ENCODE measurements around the gene MANEA.

The MANEA gene

GRCh38 chr6:95593025-95593424 is 15.7 kb downstream of the MANEA start:
- TF ChIP-seq CTCF (IDR thresholded peaks at IDR 0.05; ENCODE audit: insufficient read depth, low read length) = no peak
- TF ChIP-seq POLR2AphosphoS5 (IDR thresholded peaks at IDR 0.05; ENCODE audit: low read depth) = no peak
- no peak for TF ChIP-seq SPI1 (IDR thresholded peaks at IDR 0.05; ENCODE audit: borderline replicate concordance, low read depth)
- Histone ChIP-seq H3K4me3 (replicated peaks; ENCODE audit: insufficient read depth, low read length) (no peak overlapping the region), H3K27ac (replicated peaks) (no peak overlapping the region), H3K27me3 (ENCODE audit: insufficient read depth, poor library complexity, severe bottlenecking) (no peaks in the 10 kb centered on the region)
- DNase-seq (ENCODE audit: low read depth in 1 of 2, low spot score in 1 of 2) = no peak

- no peak overlapping the region for H3K27ac ChIP-seq (replicated peaks)
- TF ChIP-seq SPI1 (IDR thresholded peaks at IDR 0.05; ENCODE audit: borderline replicate concordance, low read depth) (no peak), REST (IDR thresholded peaks at IDR 0.05; ENCODE audit: insufficient replicate concordance, low read depth) (no peak)
- no peaks in the 10 kb centered on the region for H3K27me3 ChIP-seq (ENCODE audit: insufficient read depth, poor library complexity, severe bottlenecking)
- DNase-seq (ENCODE audit: low read depth in 1 of 2, low spot score in 1 of 2) = no peak
- no peak overlapping the region for H3K4me3 ChIP-seq (replicated peaks; ENCODE audit: insufficient read depth, low read length)
Observed at GRCh38 chr6:95596021-95596420, 18.7 kb downstream of the MANEA start.

- TF ChIP-seq POLR2AphosphoS5 (IDR thresholded peaks at IDR 0.05; ENCODE audit: low read depth) (no peak), GABPA (IDR thresholded peaks at IDR 0.05; ENCODE audit: low read depth) (no peak), CTCF (IDR thresholded peaks at IDR 0.05; ENCODE audit: insufficient read depth, low read length) (no peak), SPI1 (IDR thresholded peaks at IDR 0.05; ENCODE audit: borderline replicate concordance, low read depth) (no peak), REST (IDR thresholded peaks at IDR 0.05; ENCODE audit: insufficient replicate concordance, low read depth) (no peak)
- Histone ChIP-seq H3K4me3 (replicated peaks; ENCODE audit: insufficient read depth, low read length) (no peak overlapping the region), H3K27me3 (ENCODE audit: insufficient read depth, poor library complexity, severe bottlenecking) (no peaks in the 10 kb centered on the region), H3K27ac (replicated peaks) (no peak overlapping the region)
- DNase-seq (ENCODE audit: low read depth in 1 of 2, low spot score in 1 of 2) = no peak
Observed at GRCh38 chr6:95599706-95600105, 22.4 kb downstream of the MANEA start.

GRCh38 chr6:95601133-95601532 is 23.8 kb downstream of the MANEA start:
- TF ChIP-seq POLR2AphosphoS5 (IDR thresholded peaks at IDR 0.05; ENCODE audit: low read depth) = no peak
- no peak for TF ChIP-seq CTCF (IDR thresholded peaks at IDR 0.05; ENCODE audit: insufficient read depth, low read length)
- TF ChIP-seq REST (IDR thresholded peaks at IDR 0.05; ENCODE audit: insufficient replicate concordance, low read depth) = no peak
- TF ChIP-seq SPI1 (IDR thresholded peaks at IDR 0.05; ENCODE audit: borderline replicate concordance, low read depth) = no peak
- TF ChIP-seq GABPA (IDR thresholded peaks at IDR 0.05; ENCODE audit: low read depth) = no peak
- no peaks in the 10 kb centered on the region for H3K27me3 ChIP-seq (ENCODE audit: insufficient read depth, poor library complexity, severe bottlenecking)
- H3K27ac ChIP-seq (replicated peaks) = no peak overlapping the region

More at GRCh38 chr6:95601133-95601532, 23.8 kb downstream of the MANEA start:
- H3K4me3 ChIP-seq (replicated peaks; ENCODE audit: insufficient read depth, low read length) = no peak overlapping the region
- DNase-seq (ENCODE audit: low read depth in 1 of 2, low spot score in 1 of 2) = no peak
